Medulla oblongata (tissue), 1 donor: ENCODE data around the gene SLC29A4.
"Not testable (repeated sequence)": the region's sequence is repeated elsewhere in the genome, so short reads cannot be mapped to it uniquely, and the experiment has no call there.

Experiments used
- DNase-seq: peaks from one replicate; pipeline ENCODE4 v3.0.0-alpha.2; 2015; ENCODE audit errors: extremely low spot score

SLC29A4 gene

GRCh38 chr7:5282543-5283316 lies at the start of gene SLC29A4:
SLC29A4 (plus strand) TSS chr7:5282943; CDS start chr7:5287817, 4,874 bp downstream.
- DNase-seq, result peak; percentile 19

DNA sequence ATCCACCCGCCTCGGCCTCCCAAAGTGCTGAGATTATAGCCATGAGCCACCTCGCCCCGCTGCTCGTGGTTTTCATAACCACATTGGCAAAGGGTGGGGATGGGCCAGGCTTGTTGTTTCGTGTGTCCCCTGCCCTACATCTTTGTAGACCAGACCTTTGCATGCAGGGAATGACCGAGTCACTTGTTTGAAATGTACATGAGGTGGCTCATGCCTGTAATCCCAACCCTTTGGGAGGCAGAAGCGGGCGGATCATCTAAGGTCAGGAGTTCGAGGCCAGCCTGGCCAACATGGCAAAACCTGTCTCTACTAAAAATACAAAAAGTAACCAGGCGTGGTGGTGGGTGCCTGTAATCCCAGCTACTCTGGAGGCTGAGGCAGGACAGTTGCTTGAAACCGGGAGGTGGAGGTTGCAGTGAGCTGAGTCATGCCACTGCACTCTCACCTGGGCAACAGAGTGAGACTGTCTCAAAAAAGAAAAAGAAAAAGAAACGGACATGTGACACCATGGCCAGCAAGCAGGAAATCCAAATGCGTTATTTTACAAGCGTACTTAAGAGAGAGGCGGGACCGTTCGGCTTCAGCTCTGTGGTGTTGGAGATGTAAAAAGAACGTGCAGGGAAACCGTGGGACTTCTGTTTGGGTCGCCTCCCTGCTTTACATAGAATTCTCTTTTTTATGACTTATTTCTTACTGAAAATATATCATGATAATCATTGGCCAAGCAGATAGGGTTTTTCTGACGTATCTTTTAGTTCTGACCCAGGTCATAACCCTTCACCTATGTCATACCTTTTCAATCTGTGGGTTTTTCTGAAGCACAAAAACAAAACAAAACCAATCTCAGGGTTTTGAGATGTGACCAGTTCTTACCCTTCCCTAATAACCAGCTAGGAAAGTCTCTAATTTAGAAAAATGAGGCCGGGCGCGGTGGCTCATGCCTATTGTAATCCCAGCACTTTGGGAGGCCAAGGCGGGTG lies 47.6 kb upstream of the SLC29A4 start:
- DNase-seq, result peak; percentile 8

DNA sequence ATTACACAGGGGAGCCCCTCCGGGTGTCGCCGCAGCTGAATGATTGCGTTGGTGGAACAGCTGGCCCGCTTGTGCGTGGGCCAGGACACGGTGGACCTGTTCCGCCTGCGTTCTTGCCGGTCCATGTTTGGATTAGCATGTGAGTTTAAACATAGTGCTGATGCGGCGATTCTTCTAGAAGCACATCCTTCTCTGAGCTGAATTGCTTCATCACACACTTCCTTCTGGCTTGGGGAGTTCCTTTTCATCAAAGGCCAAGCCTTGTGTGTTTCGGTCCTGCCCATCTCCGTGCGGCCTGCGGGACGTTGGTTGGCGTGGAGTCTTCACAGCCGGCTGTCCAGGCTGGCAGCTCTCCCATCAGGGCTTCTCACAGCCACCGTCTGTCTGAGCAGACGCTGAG lies 45.5 kb upstream of the SLC29A4 start:
- peak; percentile 93 for DNase-seq

- no peak for DNase-seq
Measured at GRCh38 chr7:5238500-5238899, 44.2 kb upstream of the SLC29A4 start.

GRCh38 chr7:5243261-5243660 lies 39.5 kb upstream of the SLC29A4 start:
- DNase-seq, result no peak

DNA sequence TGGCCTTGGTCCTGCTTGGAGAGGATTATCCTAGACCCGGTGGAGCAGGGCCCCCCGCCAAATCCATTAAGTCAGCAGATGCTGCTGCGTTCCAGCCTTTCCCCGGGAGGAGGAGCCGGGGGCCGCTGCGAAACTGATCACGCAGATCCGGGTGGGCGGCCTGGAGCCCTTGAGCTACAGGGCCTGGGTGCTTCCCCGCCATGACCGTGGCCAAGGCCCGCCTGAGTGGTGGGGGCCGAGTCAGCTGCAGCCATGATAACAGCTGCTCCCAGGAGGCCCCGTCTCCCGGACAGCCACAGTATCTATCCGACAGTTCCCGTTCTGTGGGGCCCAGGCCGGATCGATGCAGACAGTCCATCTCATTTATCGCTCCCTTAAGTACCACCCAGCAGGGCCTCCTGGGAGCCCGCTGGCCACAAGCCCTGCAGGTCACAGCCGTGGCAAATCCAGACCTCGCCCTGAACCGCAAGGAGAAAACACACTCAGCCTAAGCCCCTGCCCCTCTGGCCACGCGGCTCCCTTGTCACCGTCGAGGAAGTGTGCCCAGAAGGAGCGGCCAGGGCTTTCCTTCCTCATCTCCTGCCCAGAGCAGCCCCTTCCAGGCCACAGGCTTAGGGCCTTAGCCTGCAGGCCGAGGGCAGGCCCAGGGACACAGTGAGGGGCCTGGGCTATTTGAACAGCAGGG lies 34.4 kb upstream of the SLC29A4 start:
- DNase-seq, result no peak

DNA sequence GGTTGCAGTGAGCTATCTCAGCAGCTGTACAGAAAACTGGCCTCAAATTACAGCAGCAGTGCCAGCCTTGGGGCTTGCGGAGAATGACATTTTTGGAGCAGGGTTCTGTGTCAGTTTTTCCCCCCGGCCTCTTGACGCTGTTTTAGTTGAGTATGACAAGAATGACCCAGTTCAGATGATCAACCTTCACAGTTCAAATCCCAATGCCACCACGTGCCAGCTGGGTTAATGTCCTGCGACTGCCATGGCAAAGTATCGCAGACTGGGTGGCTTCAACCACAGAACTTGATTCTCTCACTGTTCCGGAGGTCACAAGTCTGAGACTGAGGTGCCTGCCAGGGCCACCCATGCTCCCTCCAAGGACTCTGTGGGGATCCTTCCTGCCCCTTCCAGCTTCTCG lies 32.0 kb upstream of the SLC29A4 start:
- DNase-seq, result not testable (repeated sequence)

DNA sequence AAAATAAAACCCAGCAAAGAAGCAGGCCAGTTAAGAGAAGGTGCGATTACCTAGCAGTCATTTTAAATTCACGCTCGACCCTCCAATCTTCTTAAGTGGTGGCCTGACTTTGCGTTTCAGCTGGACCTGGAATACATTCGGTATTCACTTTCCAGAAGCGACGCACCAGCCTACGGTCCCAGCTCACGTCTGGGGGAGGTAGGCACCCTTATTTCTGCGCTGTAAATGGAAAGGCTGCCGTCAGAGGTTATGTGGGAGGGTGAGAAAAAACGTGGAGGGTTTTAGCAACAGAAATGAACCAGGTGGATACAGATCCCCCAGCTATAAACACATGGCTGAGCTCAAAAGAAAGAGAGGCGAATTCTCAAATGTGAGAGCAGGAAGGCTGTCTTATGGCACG lies 29.2 kb upstream of the SLC29A4 start:
- not testable (repeated sequence) for DNase-seq

- not testable (repeated sequence) for DNase-seq
Measured at GRCh38 chr7:5254371-5254770, 28.4 kb upstream of the SLC29A4 start.

DNA sequence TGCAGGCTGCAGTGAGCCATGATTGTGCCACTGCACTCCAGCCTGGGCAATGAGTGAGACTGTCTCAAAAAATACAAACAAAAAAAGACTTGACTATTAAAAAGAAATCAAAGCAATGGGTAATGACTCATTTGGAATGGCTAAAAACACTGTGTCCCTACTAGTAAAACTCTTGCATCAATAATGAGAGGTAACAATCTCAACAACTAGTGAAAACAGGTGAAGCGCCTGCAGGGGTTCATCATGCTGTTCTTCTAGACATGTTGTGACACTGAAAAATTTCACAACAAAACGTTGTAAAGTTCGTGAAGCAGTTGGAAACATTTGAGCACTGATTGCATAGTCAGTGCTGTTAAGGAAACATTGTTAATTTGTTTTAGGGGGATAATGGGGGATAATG lies 26.9 kb upstream of the SLC29A4 start:
- no peak for DNase-seq

DNA sequence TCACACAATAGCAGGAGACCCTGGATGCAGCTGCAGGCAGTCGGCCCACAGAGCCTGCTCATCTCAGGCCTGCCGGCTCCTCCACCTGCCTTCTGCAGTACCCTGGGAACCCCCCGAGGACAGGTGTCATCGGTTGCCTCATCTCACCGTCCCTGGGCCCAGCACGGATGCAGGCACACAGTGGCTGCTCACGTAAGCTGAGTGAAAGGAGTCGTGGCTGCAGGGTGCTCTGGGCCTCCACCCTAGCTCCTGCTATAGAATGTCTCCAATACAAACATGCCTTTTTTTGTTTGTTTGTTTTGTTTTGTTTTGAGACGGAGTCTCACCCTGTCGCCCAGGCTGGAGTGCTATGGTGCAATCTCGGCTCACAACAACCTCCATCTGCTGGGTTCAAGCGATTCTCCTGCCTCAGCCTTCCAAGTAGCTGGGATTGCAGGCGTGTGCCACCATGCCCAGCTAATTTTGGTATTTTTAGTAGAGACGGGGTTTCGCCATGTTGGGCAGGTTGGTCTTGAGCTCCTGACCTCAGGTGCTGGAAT lies 22.1 kb upstream of the SLC29A4 start:
- DNase-seq, result not testable (repeated sequence)

DNA sequence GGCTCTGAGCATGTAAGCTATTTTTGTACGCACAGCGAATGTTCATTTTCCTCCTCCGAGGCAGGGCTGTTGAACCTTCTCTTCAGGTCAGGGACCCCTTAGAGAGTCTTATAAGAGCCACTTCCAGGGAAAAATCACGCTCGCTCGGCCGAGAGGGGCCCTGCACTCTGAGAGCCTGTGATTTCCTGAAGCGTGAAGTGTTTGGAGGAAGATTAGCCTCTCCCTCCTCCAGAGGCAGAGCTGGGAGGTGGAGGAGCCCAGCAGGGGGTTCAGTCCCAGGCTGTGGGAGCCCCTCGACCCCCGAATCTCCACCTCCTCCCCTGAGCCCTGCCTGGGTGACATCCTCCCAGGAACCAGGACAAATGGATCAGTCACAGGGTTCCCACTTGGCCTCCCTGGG lies 19.7 kb upstream of the SLC29A4 start:
- not testable (repeated sequence) for DNase-seq

- no peak for DNase-seq
Measured at GRCh38 chr7:5265320-5266190, 17.2 kb upstream of the SLC29A4 start.

DNA sequence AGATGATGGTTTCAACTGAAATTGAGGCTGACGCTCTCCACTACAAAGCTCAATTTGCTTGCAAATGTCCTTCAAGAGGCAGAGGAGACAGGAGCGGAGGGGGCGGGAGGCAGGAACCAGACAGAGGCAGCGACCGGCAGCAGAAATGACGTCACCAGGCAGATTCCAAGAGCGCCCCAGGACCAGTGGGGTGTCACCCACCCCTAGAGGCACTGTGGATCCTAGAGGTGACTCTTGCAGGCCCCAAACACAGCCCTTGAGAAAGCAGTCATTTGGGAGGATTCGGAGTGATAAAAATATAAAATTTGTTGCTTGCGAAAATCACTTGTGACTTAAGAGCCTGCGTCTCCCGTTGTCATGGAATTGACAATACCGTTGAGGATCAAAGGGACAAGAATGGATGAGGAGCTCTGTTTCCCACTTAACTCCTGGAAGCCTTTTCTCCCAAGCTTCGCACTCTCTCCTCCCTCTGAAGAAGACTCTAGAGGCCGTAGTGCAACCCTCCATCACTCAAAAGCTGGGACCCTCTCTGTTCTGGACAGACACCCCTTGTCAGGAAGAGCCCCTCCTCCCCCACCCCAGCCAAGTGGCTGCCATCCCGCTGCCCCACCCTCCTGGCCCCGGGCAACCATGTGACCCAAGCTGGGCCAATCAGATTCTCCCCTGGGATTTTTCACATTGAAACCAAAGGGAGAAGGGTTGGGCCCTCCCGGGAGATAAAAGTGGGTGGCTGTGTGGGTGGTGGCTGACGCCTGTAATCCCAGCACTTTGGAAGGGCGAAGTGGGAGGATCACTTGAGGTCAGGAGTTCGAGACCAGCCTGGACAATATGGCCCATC lies 16.3 kb upstream of the SLC29A4 start:
- DNase-seq, result no peak

DNA sequence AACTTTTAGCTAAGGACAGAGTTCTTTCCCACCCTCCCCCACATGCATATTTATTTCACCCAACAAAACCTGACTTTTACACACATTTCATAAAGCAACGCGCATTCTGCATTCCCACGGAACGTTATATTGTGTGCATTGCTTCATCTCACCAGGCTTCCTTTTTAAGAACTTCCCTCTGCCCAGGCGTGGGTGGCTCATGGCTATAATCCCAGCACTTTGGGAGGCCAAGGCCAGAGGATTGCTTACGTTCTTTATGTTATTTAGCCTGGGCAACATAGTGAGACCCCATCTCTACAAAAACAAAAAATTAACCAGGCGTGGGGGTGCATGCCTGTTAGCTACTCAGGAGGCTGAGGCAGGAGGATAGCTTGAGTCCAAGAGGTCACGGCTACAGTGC lies 14.9 kb upstream of the SLC29A4 start:
- not testable (repeated sequence) for DNase-seq

- not testable (repeated sequence) for DNase-seq
Measured at GRCh38 chr7:5269992-5270657, 12.6 kb upstream of the SLC29A4 start.

DNA sequence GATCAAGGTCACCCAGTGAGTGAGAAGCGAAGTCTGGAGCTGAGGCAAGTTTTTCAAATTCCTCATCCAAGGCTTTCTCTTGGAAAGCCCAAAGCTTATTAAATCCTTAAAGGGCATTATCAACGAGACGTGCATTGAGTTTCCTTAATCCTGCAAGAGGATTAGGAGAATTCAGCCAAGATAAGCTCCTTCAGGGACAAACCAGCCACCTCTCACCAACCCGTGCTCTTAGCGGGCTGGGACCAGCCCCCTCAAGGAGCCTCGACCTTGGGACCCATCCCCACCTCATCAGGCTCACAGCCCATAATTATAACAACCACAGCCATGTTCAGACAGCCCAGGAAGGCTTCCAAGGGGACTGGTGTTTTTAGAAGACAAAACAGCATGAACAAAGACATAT lies 12.0 kb upstream of the SLC29A4 start:
- no peak for DNase-seq

DNA sequence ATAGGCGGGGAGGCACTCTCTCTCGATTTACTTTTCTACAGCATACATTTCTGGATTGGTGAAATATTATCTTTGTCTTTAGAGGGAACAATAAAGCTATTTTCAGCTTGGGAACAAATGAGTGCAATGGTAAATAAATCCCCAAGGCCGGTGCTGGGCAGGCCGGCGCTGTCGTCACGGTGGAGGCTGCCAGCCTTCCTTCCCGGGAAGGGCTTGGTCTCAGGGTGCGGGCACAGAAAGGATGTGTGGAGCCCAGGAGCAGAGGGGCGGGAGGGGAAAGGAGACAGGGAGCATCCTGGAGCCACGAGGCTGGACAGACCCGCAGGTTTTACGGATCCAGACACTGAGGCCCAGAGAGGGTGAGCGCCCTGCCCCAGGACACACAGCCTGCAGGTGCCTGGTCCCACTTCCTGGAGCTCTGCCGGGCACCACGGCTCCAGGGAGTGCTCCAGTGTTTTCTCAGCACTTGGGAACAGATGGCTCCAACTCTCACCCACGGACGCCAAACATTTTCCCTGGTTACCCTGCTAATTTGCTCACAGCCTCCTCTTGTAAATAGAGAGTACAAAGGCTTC lies 8.8 kb upstream of the SLC29A4 start:
- DNase-seq, result not testable (repeated sequence)

GRCh38 chr7:5274441-5274840 lies 8.3 kb upstream of the SLC29A4 start:
- no peak for DNase-seq
